GM21717 (cell line): ENCODE results near the gene PLCXD1.
"Not testable (repeated sequence)": the region's sequence is repeated elsewhere in the genome, so short reads cannot be mapped to it uniquely, and the experiment has no call there.

Experiments
- ATAC-seq: cut with Tn5 transposase; IDR thresholded peaks from one replicate; pipeline ENCODE4 v1.9.1; 2021; ENCODE audit warnings: mild to moderate bottlenecking, moderate library complexity; ENCODE audit not compliant: unreplicated experiment

PLCXD1 gene

GRCh38 chrX:281166-281999 is at the start of gene PLCXD1:
Gene PLCXD1, plus strand, starts transcription at chrX:281381. Its CDS starts 2,807 bp downstream, at chrX:284188.
- no peak for ATAC-seq

GRCh38 chrX:231637-232277 is 49.4 kb upstream of the PLCXD1 start:
- ATAC-seq, result peak; percentile 89

GRCh38 chrX:232278-232655 is 48.9 kb upstream of the PLCXD1 start:
- ATAC-seq, result not testable (repeated sequence)

- not testable (repeated sequence) for ATAC-seq
Measured at GRCh38 chrX:236201-236600, 45.0 kb upstream of the PLCXD1 start.

GRCh38 chrX:250965-251364 is 30.2 kb upstream of the PLCXD1 start:
- ATAC-seq, result no peak

GRCh38 chrX:251396-252243 is 29.6 kb upstream of the PLCXD1 start:
- ATAC-seq, result not testable (repeated sequence)

GRCh38 chrX:252244-252956 is 28.8 kb upstream of the PLCXD1 start:
- ATAC-seq, result no peak

GRCh38 chrX:252957-253291 is 28.3 kb upstream of the PLCXD1 start:
- ATAC-seq, result no peak

- no peak for ATAC-seq
Measured at GRCh38 chrX:253451-254297, 27.5 kb upstream of the PLCXD1 start.

- ATAC-seq, result no peak
Measured at GRCh38 chrX:254630-255215, 26.5 kb upstream of the PLCXD1 start.

GRCh38 chrX:255923-256331 is 25.3 kb upstream of the PLCXD1 start:
- ATAC-seq, result no peak

GRCh38 chrX:257054-257453 is 24.1 kb upstream of the PLCXD1 start:
- ATAC-seq, result not testable (repeated sequence)

GRCh38 chrX:257681-258289 is 23.4 kb upstream of the PLCXD1 start:
- no peak for ATAC-seq

- ATAC-seq, result no peak
Measured at GRCh38 chrX:258291-259040, 22.7 kb upstream of the PLCXD1 start.

GRCh38 chrX:259692-260355 is 21.4 kb upstream of the PLCXD1 start:
- no peak for ATAC-seq

- ATAC-seq, result no peak
Measured at GRCh38 chrX:261167-261918, 19.8 kb upstream of the PLCXD1 start.

- ATAC-seq, result no peak
Measured at GRCh38 chrX:261919-262352, 19.2 kb upstream of the PLCXD1 start.
